Progenitor cell of endocrine pancreas (in vitro differentiated cells): ENCODE results near the gene RASAL1. TPM values are rescaled to one million over a fixed set of nuclear protein-coding genes. Genes with fewer than 3 reads are reported as not detected.

Source experiments
- DNase-seq: peaks from one replicate; pipeline ENCODE4 v3.0.0; 2021; ENCODE audit warnings: low spot score; ENCODE audit not compliant: unreplicated experiment
- H3K27ac Mint-ChIP-seq: 2 replicates; pipeline ENCODE4 v1.8.0; 2021; ENCODE audit warnings: mild to moderate bottlenecking, moderate library complexity, mixed read lengths
- H3K27me3 Mint-ChIP-seq: 2 replicates; pipeline ENCODE4 v1.8.0; 2021; ENCODE audit warnings: mixed read lengths
- H3K36me3 Mint-ChIP-seq: 2 replicates; pipeline ENCODE4 v1.8.0; 2022; ENCODE audit warnings: mixed read lengths; ENCODE audit not compliant: insufficient read depth
- H3K4me1 Mint-ChIP-seq: 2 replicates; pipeline ENCODE4 v1.8.0; 2021; ENCODE audit warnings: low read depth, mixed read lengths
- H3K4me3 Mint-ChIP-seq: 2 replicates; pipeline ENCODE4 v1.8.0; 2021; ENCODE audit warnings: low read depth, mild to moderate bottlenecking, moderate library complexity, mixed read lengths
- H3K9me3 Mint-ChIP-seq: 2 replicates; pipeline ENCODE4 v1.8.0; 2021; ENCODE audit warnings: low read depth, mixed read lengths
- CTCF ChIP-seq: fragments of 200-600 bp; sonication (generic); IDR thresholded peaks from one replicate; pipeline ENCODE4 v1.5.0; 2021; ENCODE audit warnings: antibody characterized with exemption, mild to moderate bottlenecking; ENCODE audit not compliant: unreplicated experiment
- total RNA-seq: library from RNA; stranded (reverse); gene quantifications from 2 replicates; pipeline ENCODE4 v1.2.1, GENCODE V29; 2021

Gene RASAL1
- total RNA-seq, 1 donor from 2014 or later: 0.46 TPM

DNA sequence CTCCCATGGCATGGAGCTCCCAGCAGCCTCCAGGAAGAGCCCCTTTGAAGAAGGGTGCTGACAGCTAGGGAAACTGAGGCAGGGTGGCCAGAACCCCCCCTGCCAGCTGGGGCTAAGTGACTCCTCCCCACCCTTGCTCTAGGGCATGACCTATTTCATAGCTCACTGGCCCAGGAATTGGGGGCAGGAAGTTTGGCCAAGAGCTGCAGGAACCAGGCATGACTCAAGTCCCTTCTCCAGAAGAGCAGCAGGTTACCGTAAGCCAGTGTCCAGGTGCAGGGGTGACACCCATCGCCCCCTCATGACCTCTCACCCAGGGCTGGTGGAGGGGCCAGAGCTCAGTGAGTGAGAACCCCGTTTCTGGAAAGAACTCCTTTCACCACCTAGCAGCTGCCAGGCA lies 1.9 kb downstream of the RASAL1 start:
- H3K27me3 Mint-ChIP-seq: peaks cover 58% of the 10 kb centered on the region
- no peak overlapping the region for H3K27ac Mint-ChIP-seq
- TF ChIP-seq CTCF: no peak
- no peaks in the 10 kb centered on the region for H3K9me3 Mint-ChIP-seq
- no peak overlapping the region for H3K4me3 Mint-ChIP-seq
- DNase-seq: no peak
- no peaks in the 10 kb centered on the region for H3K36me3 Mint-ChIP-seq
- H3K4me1 Mint-ChIP-seq: peaks cover 5% of the 10 kb centered on the region

GRCh38 chr12:113133036-113133435 lies 2.5 kb downstream of the RASAL1 start:
- H3K4me3 Mint-ChIP-seq: no peak overlapping the region
- peaks cover 5% of the 10 kb centered on the region for H3K4me1 Mint-ChIP-seq
- no peak for DNase-seq
- H3K27ac Mint-ChIP-seq: no peak overlapping the region
- H3K27me3 Mint-ChIP-seq: peaks cover 61% of the 10 kb centered on the region
- H3K9me3 Mint-ChIP-seq: no peaks in the 10 kb centered on the region
- no peak for TF ChIP-seq CTCF
- no peaks in the 10 kb centered on the region for H3K36me3 Mint-ChIP-seq

DNA sequence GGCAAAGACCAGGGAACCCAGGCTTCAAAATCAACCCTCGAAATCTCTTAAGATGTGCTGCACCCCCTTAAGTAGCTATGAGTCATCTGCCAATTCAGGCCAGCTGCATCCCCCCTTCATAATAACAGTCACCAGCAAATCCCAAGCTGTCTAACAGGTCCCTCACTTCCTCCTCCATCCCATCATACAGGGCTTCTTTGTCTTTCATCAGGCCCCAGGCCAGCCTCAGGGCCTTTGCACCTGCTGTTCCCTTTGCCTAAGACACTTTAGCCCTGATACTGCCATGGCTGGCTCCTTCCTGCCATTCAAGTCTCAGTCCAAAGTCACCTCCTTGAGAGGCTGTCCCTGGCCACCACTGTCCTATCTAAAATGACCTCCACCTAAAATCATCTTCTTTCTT lies 4.0 kb downstream of the RASAL1 start:
- no peak overlapping the region for H3K27ac Mint-ChIP-seq
- H3K4me3 Mint-ChIP-seq: no peak overlapping the region
- DNase-seq: no peak
- no peaks in the 10 kb centered on the region for H3K9me3 Mint-ChIP-seq
- H3K4me1 Mint-ChIP-seq: peaks cover 5% of the 10 kb centered on the region
- TF ChIP-seq CTCF: no peak
- no peaks in the 10 kb centered on the region for H3K36me3 Mint-ChIP-seq
- peaks cover 60% of the 10 kb centered on the region for H3K27me3 Mint-ChIP-seq

GRCh38 chr12:113130457-113131135 lies 5.0 kb downstream of the RASAL1 start:
- no peak for DNase-seq
- H3K36me3 Mint-ChIP-seq: no peaks in the 10 kb centered on the region
- peaks cover 2% of the 10 kb centered on the region for H3K4me1 Mint-ChIP-seq
- H3K27me3 Mint-ChIP-seq: peaks cover 52% of the 10 kb centered on the region
- H3K9me3 Mint-ChIP-seq: peaks cover 1% of the 10 kb centered on the region
- no peak overlapping the region for H3K27ac Mint-ChIP-seq
- H3K4me3 Mint-ChIP-seq: no peak overlapping the region
- TF ChIP-seq CTCF: peak; percentile 46

GRCh38 chr12:113129664-113130456 lies 5.7 kb downstream of the RASAL1 start:
- peaks cover 45% of the 10 kb centered on the region for H3K27me3 Mint-ChIP-seq

More at GRCh38 chr12:113129664-113130456, 5.7 kb downstream of the RASAL1 start:
- Mint-ChIP-seq H3K27ac (no peak overlapping the region), H3K4me3 (no peak overlapping the region), H3K4me1 (no peaks in the 10 kb centered on the region), H3K9me3 (peaks cover 4% of the 10 kb centered on the region), H3K36me3 (no peaks in the 10 kb centered on the region)
- no peak for DNase-seq
- no peak for TF ChIP-seq CTCF
